Forelimb muscle (tissue), 1 donor: Measurements from ENCODE around the gene SLC32A1. TPM values are rescaled to one million over a fixed set of nuclear protein-coding genes. Genes with fewer than 3 reads are reported as not detected.

ENCODE experiments used
- DNase-seq: peaks from one replicate; pipeline ENCODE4 v3.0.0-alpha.2; 2013; ENCODE audit warnings: low read depth
- polyA plus RNA-seq: library from polyadenylated mRNA; unstranded; fragments of 120-200 nt; gene quantifications from one replicate; pipeline ENCODE4 v1.2.1, GENCODE V29; 2013; ENCODE audit not compliant: insufficient read length

Gene SLC32A1
- polyA plus RNA-seq, 1 donor: not detected

GRCh38 chr20:38752029-38752428, 27.7 kb downstream of the SLC32A1 start:
- no peak for DNase-seq

GRCh38 chr20:38754924-38755323, 30.6 kb downstream of the SLC32A1 start:
- DNase-seq: no peak

GRCh38 chr20:38755324-38755910, 31.1 kb downstream of the SLC32A1 start:
- DNase-seq: no peak

- no peak for DNase-seq
Measured at GRCh38 chr20:38757145-38757775, 33.0 kb downstream of the SLC32A1 start.

- DNase-seq: no peak
Measured at GRCh38 chr20:38759106-38759505, 34.8 kb downstream of the SLC32A1 start.

- no peak for DNase-seq
Measured at GRCh38 chr20:38760978-38761377, 36.7 kb downstream of the SLC32A1 start.

- DNase-seq: no peak
Measured at GRCh38 chr20:38762174-38762573, 37.9 kb downstream of the SLC32A1 start.

- DNase-seq: no peak
Measured at GRCh38 chr20:38763616-38764015, 39.3 kb downstream of the SLC32A1 start.

GRCh38 chr20:38764567-38765318, 40.5 kb downstream of the SLC32A1 start:
- no peak for DNase-seq

GRCh38 chr20:38766071-38766470, 41.8 kb downstream of the SLC32A1 start:
- no peak for DNase-seq

- no peak for DNase-seq
Measured at GRCh38 chr20:38769376-38770295, 45.4 kb downstream of the SLC32A1 start.

- no peak for DNase-seq
Measured at GRCh38 chr20:38770546-38770945, 46.3 kb downstream of the SLC32A1 start.

- no peak for DNase-seq
Measured at GRCh38 chr20:38770970-38771369, 46.7 kb downstream of the SLC32A1 start.

GRCh38 chr20:38771621-38772020, 47.3 kb downstream of the SLC32A1 start:
- no peak for DNase-seq

GRCh38 chr20:38774167-38774566, 49.9 kb downstream of the SLC32A1 start:
- DNase-seq: no peak

GRCh38 chr20:38776363-38776762, 52.1 kb downstream of the SLC32A1 start:
- no peak for DNase-seq

Other genes with a start within 250 kb of the SLC32A1 start
- gene ADIG, start 143.3 kb upstream of the SLC32A1 start, polyA plus RNA-seq: not detected
- not detected for gene ARHGAP40, start 122.7 kb upstream of the SLC32A1 start, polyA plus RNA-seq
- gene ACTR5, start 24.0 kb downstream of the SLC32A1 start, polyA plus RNA-seq: 5.9 TPM
- 4.8 TPM for gene PPP1R16B, start 81.2 kb downstream of the SLC32A1 start, polyA plus RNA-seq
- 5.5 TPM for gene FAM83D, start 201.9 kb downstream of the SLC32A1 start, polyA plus RNA-seq
- gene DHX35, start 237.9 kb downstream of the SLC32A1 start, polyA plus RNA-seq: 8.3 TPM